Prostate gland (tissue), 2 donors: ENCODE data around the gene RNF183. TPM values are rescaled to one million over a fixed set of nuclear protein-coding genes. Genes with fewer than 3 reads are reported as not detected.

Experiments
- DNase-seq: peaks from one replicate; pipeline ENCODE4 v3.0.0-alpha.2; 2019; ENCODE audit warnings: low spot score
- H3K27ac ChIP-seq, 2 donors: fragments of 200-600 bp; sonication (generic); 2 replicates each; pipeline ENCODE4 v1.5.1; 2017 to 2019
- H3K27me3 ChIP-seq: fragments of 200-600 bp; sonication (generic); replicated peaks from 2 replicates; pipeline ENCODE4 v1.5.1; 2019; ENCODE audit not compliant: insufficient read depth
- H3K36me3 ChIP-seq, 2 donors: fragments of 200-600 bp; sonication (generic); 1 replicate in 1 of 2; 2 replicates in 1 of 2; pipeline versions ENCODE4 v1.5.1 to v1.8.1; 2017 to 2019
- H3K4me1 ChIP-seq: fragments of 200-600 bp; sonication (generic); replicated peaks from 2 replicates; pipeline ENCODE4 v1.5.1; 2019
- H3K4me3 ChIP-seq, 2 donors: fragments of 200-600 bp; sonication (generic); 2 replicates each; pipeline ENCODE4 v1.5.1; 2017 to 2019
- H3K9me3 ChIP-seq: fragments of 200-600 bp; sonication (generic); 2 replicates; pipeline ENCODE4 v1.5.1; 2017
- CTCF ChIP-seq, 4 experiments: fragments of 200-600 bp in 2 of 4; fragments of 450-650 bp in 2 of 4; sonication (generic) in 2 of 4; IDR thresholded peaks; 1 replicate in 3 of 4; 2 replicates in 1 of 4; pipeline ENCODE4 v1.5.1; 2016 to 2019; ENCODE audit warnings: antibody characterized with exemption in 4 of 4, mild to moderate bottlenecking in 2 of 4, moderate library complexity in 2 of 4
- POLR2A ChIP-seq: fragments of 450-650 bp; IDR thresholded peaks from one replicate; pipeline ENCODE4 v1.6.1; 2016; ENCODE audit warnings: antibody characterized with exemption, mild to moderate bottlenecking
- POLR2AphosphoS5 ChIP-seq: sonication (generic); formaldehyde crosslinking; IDR thresholded peaks from one replicate; pipeline ENCODE4 v1.6.1; 2017; ENCODE audit warnings: antibody characterized with exemption
- WGBS: methylation state at CpG from one replicate; pipeline ENCODE4 v1.1.5; 2018; 5-methylcytosine and 5-hydroxymethylcytosine counted together
- intact Hi-C: fragments of 100-400 bp; cut with DNase I; formaldehyde crosslinking; loops from one replicate; pipeline ENCODE4 v1.14.2; 2022
- total RNA-seq, 2 donors: library from RNA; depleted of rRNA; stranded (reverse); fragments of >200 nt; gene quantifications; one replicate each; pipeline ENCODE4 v1.1.0, GENCODE V29; 2016

Gene RNF183
- under 1 TPM in 1 of 2 donors, not detected in 1; 0.57 TPM for total RNA-seq

- no peaks in the 10 kb centered on the region for H3K27me3 ChIP-seq
- no peak for DNase-seq
- intact Hi-C loops, result no loop called here
- H3K36me3 ChIP-seq, result no peaks in the 10 kb centered on the region
- TF ChIP-seq CTCF (IDR thresholded peaks at IDR 0.05) (no peak), POLR2A (no peak), POLR2AphosphoS5 (no peak)
- H3K4me3 ChIP-seq, result no peak within 1 kb of the TSS
- H3K4me1 ChIP-seq, result no peaks in the 10 kb centered on the region
- no peaks in the 10 kb centered on the region for H3K9me3 ChIP-seq
- 54% methylated on average over 25 of the region's 25 CpGs for WGBS
- no peak within 1 kb of the TSS for H3K27ac ChIP-seq
These were observed at the start of gene RNF183 for GRCh38 chr9:113302792-113303418. TSS of gene RNF183 (minus strand) at chr9:113303376. CDS start at chr9:113298184, 5,192 bp downstream.

- Histone ChIP-seq H3K27ac (no peak overlapping the region), H3K27me3 (no peaks in the 10 kb centered on the region), H3K4me3 (no peak overlapping the region), H3K9me3 (no peaks in the 10 kb centered on the region), H3K36me3 (no peaks in the 10 kb centered on the region), H3K4me1 (no peaks in the 10 kb centered on the region)
- DNase-seq, result no peak
- intact Hi-C loops, result no loop called here
- TF ChIP-seq POLR2A (no peak), POLR2AphosphoS5 (no peak), CTCF (IDR thresholded peaks at IDR 0.05) (no peak)
- WGBS, result 59% methylated on average over 1 of the region's 1 CpG
These were observed 49.2 kb upstream of the RNF183 start for GRCh38 chr9:113352411-113352810.

GRCh38 chr9:113352006-113352405, 48.8 kb upstream of the RNF183 start:
- intact Hi-C loops, result no loop called here
- DNase-seq, result no peak
- Histone ChIP-seq H3K4me1 (no peaks in the 10 kb centered on the region), H3K9me3 (no peaks in the 10 kb centered on the region), H3K36me3 (no peaks in the 10 kb centered on the region), H3K27ac (no peak overlapping the region), H3K4me3 (no peak overlapping the region), H3K27me3 (no peaks in the 10 kb centered on the region)
- WGBS, result 80% methylated on average over 6 of the region's 6 CpGs
- TF ChIP-seq CTCF (IDR thresholded peaks at IDR 0.05) (no peak), POLR2A (no peak), POLR2AphosphoS5 (no peak)

GRCh38 chr9:113350937-113351336, 47.8 kb upstream of the RNF183 start:
- WGBS, result 62% methylated on average over 6 of the region's 6 CpGs

More at GRCh38 chr9:113350937-113351336, 47.8 kb upstream of the RNF183 start:
- Histone ChIP-seq H3K9me3 (no peaks in the 10 kb centered on the region), H3K27me3 (no peaks in the 10 kb centered on the region), H3K27ac (no peak overlapping the region), H3K4me3 (no peak overlapping the region), H3K4me1 (no peaks in the 10 kb centered on the region), H3K36me3 (no peaks in the 10 kb centered on the region)
- DNase-seq, result no peak
- intact Hi-C loops, result no loop called here
- TF ChIP-seq POLR2AphosphoS5 (no peak), CTCF (IDR thresholded peaks at IDR 0.05) (no peak), POLR2A (no peak)
